HG03432 (cell line): Measurements from ENCODE around the gene XRCC1.
A peak's percentile ranks its signal among the peaks of the same experiment; 100 is the strongest.
"Not testable (repeated sequence)": the region's sequence is repeated elsewhere in the genome, so short reads cannot be mapped to it uniquely, and the experiment has no call there.

ENCODE experiments used
- ATAC-seq: cut with Tn5 transposase; IDR thresholded peaks from one replicate; pipeline ENCODE4 v1.9.1; 2021; ENCODE audit warnings: mild to moderate bottlenecking, moderate library complexity; ENCODE audit not compliant: unreplicated experiment

XRCC1 gene

DNA sequence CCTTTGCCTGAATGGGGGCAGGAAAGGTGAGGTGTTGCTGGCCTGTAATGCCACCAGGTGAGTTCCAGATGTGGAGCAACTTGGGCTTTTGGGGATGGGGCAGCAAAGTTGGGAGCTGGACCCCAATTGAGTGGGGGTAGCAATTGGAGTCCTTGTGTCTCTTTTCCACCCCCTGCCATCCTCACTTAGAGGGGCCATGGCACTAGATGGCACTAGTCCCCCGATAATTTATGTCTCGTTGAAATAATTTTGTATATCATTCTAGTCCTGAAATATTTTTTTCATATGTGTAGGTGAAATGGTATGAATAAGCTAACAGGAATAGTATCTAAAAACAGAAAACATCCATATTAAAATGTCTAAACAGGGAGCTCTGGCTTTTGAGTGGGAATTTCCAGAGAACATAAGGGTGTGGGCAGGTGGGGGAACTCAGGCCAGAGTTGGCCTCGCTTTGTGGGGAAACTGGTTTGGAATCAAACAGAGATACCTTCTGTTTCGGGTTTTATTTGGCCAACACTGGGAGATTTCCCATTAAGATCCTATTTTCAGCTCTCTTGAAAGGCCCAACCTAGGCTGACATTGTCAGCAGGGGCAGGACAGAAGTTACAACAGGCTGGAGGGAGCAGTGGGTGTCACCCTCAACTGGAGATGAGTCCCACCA, 24.4 kb upstream of the XRCC1 start:
- ATAC-seq = no peak

DNA sequence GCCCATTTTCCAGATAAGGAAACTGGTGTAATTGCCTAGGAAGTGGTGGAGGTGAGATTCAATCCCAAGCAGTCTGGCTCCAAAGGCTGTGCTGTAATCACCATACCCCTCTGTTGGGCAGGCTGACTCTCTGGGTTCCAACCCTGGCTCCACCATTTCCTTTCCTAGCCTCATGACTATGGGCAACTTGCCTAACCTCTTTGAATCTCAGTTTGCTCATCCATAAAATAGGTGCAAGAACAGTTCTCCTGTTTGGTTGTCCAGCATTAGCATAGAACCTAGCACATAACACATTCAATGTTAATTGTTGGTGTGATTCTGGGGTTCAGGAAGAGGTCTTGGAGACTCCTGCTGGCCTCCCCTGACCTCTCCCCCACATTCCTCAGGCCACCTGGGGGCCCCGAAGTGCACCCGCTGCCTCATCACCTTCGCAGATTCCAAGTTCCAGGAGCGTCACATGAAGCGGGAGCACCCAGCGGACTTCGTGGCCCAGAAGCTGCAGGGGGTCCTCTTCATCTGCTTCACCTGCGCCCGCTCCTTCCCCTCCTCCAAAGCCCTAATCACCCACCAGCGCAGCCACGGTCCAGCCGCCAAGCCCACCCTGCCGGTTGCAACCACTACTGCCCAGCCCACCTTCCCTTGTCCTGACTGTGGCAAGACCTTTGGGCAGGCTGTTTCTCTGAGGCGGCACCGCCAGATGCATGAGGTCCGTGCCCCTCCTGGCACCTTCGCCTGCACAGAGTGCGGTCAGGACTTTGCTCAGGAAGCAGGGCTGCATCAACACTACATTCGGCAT, 23.3 kb upstream of the XRCC1 start:
- ATAC-seq = no peak

DNA sequence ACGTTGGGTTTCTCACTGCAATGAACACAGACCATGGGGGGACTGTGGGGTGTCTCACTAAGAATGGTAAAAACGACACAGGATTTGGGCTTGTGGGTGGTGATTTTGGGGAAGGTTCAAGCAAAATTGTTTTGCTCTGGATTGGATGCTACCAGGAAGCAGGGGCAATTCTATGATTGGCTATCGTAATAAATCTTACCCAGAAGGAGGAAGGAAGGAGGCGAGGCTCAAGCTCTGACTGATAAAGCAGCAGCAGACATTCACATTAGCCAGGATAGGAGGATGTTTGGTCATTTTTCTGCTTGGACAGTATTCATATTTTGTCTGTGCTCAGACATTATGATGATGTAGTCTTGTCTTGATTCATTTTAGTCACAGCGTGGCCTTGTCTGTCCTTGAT, 22.5 kb upstream of the XRCC1 start:
- no peak for ATAC-seq

DNA sequence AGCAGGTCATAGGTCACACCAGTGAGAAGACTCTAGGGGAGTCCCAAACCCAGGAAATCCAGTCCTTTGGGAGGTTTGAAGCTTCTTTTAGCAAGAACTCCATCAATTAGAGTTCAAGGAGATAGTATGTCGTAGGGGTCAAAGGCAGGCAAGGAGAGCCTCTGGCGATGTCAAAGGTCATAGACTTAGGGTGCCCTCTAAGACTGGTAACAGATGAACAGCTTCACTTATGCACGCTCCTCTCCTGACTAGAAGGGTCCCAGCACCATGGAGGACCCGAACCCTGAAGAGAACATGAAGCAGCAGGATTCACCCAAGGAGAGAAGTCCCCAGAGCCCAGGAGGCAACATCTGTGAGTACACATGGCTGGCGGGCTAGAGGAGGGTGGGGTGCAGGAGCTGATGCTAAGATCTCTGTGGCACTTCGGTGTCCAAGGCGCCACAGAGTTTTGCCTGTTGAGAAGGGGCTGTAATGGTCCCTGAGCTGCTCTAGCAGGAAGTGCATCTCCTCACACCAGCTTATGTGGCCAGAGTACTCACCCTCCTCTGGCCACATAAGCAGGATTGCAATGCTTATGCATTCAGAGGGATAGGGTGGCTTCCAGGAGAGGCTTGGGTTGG, 21.6 kb upstream of the XRCC1 start:
- ATAC-seq = no peak

DNA sequence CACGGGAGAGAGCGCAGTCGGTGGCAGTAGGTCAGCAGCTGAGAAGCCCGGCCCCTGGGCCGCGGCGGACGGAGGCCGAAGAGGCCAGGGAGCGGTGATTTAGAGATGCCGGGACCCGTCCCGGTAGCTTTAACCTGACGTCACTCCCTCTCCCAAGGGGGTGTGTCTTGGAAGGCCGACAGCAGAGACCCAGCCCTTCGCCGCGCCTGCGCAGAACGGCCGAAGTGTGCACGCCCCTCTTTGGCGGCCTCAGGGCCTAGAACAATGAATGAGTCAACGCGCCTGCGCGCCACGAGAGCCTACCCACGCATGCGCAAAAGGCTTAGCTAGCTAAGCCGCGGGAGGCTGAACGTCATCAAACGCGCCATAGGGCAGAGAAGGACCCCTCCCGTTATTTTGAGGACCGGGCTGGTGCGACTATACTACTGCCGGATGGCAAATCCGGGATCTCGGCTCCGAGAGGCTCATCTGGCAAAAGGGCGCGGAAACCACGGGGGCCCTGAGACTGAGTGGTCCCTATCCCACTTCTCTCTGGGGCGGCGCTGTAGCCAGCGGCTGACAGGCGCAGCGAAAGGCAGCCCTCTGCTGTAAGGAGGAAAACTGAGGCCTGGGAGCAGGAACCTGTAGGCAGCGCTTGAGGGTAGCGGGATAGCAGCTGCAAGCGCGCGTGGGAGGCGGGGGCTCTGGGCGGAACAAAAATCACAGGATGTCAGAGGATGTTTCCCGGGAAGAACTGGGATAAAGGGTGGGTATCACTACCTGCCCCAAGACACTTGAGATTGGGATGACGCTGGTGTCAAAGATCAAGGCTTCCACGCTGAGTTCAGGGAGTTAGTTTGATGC, 20.9 kb upstream of the XRCC1 start, which contains the start of the genes IRGQ and ZNF576:
Gene IRGQ, minus strand, starts transcription at position 136 of the 843 bp plus-strand sequence. CDS start 796 bp downstream, outside the sequence.
Gene ZNF576, plus strand, starts transcription at position 597 of the 843 bp plus-strand sequence. CDS start 514 bp downstream, outside the sequence.
- ATAC-seq = peak; percentile 84

DNA sequence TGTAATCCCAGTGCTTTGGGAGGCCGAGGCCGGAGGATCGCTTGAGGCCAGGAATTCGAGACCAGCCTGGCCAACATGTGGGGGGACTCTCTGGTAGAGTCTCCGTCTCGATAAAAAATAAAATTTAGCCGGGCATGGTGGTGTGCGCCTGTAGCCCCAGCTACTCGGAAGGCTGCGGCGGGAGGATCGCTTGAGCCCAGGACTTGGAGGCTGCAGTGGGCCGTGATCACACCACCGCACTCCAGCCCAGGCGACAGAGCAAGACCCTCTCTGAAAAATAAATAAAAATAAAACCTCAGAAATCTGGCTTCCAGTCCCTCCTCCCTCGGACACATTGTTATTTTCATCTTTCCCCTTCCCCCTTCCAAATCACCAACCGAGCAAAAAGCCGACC, 20.3 kb upstream of the XRCC1 start:
- ATAC-seq = peak; percentile 16

DNA sequence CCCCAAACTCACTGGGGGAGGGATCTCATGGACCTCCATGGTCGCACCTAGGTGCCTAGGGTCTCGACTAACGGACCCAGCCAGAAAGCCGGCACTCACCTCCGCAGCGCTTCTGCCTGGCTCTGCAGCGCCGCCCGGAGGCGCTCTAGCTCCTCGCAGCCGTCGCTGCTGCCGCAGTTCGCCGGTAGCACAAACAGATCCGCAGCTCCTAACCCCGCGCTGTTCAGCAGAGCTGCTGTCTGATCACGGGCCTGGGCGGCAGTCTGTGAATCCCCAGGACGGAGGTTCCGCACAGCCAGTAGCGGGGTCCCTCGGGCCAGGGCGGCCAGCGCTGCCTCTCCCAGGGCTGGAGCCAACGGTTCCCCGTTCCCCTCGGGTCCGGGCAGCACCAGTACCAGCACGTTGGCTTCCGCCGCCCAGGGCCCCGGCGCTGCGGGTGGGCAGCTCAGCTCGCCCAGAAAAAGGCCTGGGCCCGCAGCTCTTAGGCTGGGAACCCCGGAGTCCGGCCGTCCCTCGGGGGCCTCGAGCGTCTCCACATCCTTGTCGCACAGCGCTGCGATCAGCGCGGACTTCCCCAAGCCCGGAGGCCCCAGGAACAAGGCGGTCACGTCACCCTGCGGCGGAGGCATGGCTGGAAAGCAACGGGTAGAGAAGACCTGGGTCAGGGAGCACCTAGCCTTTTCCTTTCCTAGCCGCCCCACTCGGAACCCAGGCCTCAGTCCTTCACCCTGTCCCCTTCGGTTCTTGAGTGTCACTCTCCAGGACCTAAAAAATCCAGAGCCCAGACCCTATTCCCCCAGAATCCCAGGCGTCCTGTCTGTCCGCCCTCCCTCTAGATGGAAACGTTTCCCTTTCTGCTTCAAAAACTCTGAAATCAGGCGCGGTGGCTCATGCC, 19.6 kb upstream of the XRCC1 start:
- ATAC-seq = peak; percentile 28

DNA sequence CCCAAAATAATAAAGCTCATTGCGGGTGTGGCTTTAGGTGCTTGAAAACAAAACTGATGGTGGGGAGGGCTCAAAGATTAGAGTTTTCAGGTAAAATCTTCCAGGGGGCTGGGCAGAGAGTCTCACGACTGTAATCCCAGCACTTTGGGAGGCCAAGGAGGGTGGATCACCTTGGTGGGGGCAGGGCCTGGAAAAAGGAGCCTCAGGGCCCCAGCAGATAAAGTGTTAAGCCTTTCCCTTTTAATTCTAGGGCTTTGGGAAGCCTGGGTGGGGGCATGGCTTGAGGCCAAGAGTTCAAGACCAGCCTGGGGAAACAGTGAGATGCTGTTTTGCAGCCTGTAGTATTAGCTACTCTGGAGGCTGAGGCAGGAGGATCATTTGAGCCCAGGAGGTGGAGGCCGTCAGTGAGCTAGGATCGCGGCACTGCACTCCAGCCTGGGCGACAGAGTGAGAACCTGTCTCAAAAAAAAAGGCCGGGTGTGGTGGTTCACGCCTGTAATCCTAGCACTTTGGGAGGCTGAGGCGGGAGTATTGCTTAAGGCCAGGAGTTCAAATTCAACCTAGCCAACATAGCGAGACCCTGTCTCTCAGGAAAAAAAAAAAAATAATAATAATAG, 18.9 kb upstream of the XRCC1 start:
- ATAC-seq = no peak

DNA sequence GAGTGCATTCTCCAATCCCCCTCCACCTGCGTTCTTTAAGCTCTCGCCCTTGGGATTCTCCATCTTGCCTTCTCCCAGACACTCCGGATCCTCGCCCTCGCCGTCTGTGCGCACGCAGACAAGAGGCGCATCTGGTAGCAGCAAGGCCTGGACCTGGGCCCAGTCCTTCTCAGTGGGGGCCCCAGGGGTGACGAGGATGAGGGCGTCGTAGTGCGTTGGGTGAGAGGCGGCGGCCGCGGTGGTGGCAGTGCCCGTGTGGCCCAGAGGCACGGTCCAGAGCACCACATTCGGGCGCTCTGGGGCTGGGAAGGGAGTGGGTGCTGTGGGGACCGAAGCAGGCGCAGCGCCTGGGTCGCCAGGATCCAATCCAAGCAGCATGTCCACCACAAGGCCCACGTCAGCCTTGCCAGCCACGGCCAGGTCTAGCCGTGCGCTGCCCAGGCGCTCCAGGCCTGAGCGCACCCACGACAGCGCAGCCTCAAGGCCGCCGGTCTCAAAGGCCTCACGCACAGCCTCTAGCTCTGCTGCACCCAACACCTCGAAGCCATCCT, 17.5 kb upstream of the XRCC1 start:
- no peak for ATAC-seq

DNA sequence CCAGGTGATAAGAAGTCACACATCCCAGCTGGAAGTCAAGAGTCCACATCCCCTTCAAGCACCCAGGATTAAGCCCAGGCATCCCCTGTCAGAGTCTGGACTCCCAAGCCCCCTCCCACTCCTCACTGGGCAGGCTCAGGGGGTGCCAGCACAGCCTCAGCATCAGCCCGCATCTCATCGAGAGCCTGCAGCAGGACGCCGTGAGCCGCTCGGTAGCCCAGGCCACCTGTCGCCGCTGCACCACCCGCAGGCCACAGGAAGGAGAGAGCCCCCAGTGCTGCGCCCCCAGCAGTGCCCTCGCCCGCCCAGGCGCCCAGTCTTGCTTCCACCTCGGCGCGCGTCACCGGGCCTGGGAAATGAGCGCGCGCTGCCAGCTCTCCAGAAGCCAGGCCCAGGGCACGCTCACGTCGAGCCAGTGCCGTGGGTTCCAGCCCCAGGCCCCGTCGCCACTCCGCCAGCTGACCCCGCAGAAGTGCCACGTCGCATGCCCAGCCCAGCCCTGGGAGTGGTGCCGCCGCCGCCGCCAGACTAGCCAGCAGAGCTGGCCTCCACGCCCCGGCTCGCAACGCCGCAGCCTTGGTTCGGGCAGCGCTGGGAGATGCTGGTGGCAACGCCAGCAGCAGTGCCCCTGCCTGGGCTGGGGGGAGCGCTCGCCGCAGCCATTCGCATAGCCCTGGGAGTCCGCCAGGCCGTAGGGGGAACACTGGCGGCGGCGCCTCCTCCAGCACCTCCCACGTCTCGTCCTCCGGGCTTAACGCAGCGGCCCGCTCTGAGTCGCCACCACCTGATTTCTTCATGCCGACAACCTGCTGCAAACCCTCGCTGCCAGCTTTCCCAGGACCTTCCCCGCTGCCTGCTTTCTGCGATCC, 16.8 kb upstream of the XRCC1 start:
- ATAC-seq = no peak

DNA sequence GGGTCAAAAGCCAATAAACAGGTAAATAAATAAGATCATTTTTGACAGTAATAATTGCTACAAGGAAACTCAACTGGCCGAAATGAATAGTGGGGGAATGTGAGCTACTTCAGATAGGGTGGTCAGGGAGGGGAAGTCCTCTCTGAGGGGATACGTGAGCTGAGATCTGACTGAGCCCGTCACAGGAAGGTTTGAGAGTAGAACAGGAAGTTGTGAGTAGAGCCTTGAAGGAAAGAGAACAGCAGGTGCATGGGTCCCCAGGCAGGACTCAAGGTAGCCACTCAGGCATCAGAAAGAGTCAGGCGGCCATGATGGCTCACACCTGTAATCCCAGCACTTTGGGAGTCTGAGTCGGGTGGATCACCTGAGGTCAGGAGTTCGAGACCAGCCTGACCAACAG, 14.4 kb upstream of the XRCC1 start:
- no peak for ATAC-seq

DNA sequence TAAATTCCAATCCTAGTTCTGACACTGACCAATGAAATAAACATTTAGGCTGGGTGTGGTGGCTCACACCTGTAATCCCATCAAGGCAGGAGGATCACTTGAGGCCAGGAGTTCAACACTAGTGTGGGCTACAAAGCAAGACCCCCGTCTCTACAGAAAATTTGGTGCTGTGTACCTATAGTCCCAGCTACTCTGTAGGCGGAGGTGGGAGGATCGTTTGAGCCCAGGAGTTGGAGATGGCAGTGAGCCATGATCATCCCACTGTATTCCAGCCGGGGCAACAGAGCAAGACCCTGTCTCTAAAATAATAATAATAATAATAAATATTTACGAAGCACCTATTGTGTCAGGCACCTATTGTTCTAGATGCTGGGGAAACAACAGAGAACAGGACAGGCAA, 13.9 kb upstream of the XRCC1 start:
- no peak for ATAC-seq

DNA sequence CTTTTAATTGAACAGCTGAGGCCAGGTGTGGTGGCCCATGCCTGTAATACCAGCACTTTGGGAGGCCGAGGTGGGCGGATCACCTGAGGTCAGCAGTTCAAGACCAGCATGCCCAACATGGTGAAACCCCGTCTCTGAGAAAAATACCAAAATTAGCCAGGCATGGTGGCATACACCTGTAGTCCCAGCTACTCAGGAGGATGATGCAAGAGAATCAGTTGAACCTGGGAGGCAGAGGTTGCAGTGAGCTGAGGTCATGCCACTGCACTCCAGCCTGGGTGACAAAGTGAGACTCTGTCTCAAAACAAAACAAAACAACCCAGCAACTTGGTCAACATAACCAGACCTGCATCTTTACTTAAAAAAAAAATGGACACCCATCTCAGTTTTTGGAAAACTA, 11.7 kb upstream of the XRCC1 start:
- ATAC-seq = not testable (repeated sequence)

DNA sequence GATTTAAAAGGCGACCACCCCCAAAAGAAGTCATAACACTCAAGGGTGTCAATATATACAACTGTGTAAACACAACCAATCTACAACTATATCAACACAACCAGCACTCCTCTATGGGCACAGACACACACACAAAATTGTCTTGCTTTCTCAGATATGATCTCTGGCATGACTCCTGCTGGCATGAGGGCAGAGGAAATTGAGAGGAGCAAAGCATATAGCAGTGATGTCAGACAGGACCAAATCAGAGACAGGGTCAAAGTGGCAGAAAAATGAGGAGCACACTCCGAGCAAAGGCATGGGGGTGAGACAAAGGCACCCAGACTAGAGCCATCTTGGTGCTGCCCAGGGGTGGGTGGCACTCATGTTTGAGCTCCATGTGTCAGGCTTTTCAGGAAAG, 11.0 kb upstream of the XRCC1 start:
- ATAC-seq = no peak

DNA sequence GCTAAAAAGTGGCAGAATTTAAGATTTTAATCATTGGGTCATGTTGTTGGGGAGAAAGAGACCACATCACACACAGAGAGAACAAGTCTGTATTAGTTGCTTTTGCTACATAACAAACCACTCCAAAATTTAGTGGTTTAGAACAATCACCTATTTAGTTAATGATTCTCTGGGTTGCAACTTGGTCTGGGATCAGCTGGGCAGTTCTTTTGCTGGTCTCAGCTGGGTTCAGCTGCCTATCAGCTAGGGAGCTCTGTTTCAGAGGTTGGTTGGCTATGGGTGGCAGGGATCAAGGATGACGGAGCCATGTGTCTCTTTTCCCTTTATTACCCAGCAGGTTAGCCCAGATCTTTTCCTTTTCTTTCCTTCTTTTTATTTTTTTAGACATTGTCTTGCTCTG, 9.2 kb upstream of the XRCC1 start:
- no peak for ATAC-seq

DNA sequence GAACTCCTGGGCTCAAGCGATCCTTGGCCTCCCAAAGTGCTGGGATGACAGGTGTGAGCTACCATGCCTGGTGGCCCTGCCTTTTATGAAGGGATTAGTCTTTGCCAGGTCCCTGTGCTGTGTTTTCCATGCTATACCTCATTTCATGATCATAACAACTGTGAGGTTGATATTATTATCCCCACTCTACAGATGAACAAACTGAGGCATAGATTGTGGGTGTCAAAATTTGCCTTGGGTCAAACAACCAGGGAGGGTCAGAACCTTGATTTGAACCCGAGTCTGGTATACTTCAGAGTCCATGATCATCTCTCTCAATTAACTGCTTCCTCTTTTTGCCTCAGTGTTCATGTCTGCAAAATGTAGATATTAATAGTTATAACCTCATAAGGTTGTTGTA, 7.2 kb upstream of the XRCC1 start:
- ATAC-seq = no peak

DNA sequence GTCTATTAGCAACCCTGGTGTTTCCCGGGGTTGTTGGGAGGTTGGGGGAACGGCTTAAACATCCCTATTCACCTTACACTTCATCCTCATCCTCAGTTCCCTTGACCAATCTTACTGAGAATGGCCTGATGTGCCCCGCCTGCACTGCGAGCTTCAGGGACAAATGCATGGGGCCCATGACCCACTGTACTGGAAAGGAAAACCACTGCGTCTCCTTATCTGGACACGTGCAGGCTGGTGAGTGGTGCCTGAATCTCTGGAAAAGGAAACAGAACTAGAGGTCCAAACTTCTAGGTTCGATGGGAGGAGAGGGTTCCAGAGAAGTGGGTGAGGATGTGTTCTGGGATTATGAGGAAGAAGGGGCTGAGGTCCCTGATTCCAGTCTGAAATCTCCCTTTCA, 6.1 kb upstream of the XRCC1 start:
- ATAC-seq = no peak

DNA sequence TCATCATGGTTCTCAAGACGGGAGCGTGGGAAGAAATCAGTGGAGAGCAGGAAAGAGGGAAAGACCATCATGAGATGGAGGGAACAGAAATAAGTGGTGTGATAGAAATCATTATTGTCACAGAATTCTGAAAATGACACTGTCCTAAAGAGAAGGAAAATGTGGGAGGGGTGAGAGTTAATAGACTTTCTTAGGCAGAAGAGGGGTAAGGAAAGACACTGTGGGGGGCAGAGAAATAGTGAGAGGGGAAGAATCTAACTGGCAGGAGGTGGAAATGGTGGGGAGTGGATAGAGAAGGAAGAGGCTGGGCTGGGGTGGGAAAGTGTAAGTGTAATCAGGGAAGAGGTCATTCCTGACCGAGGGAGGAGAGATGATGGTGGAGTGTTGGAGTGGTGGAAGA, 3.5 kb upstream of the XRCC1 start:
- no peak for ATAC-seq
